GM18907 (cell line): ENCODE results near the gene CUX1.
"Not testable (repeated sequence)": the region's sequence is repeated elsewhere in the genome, so short reads cannot be mapped to it uniquely, and the experiment has no call there.

Source experiments
- ATAC-seq: cut with Tn5 transposase; IDR thresholded peaks from one replicate; pipeline ENCODE4 v1.9.1; 2021; ENCODE audit warnings: mild to moderate bottlenecking, moderate library complexity; ENCODE audit not compliant: unreplicated experiment

The CUX1 gene

GRCh38 chr7:102119213-102119651 lies 301.8 kb downstream of the CUX1 start:
- ATAC-seq: no peak

DNA sequence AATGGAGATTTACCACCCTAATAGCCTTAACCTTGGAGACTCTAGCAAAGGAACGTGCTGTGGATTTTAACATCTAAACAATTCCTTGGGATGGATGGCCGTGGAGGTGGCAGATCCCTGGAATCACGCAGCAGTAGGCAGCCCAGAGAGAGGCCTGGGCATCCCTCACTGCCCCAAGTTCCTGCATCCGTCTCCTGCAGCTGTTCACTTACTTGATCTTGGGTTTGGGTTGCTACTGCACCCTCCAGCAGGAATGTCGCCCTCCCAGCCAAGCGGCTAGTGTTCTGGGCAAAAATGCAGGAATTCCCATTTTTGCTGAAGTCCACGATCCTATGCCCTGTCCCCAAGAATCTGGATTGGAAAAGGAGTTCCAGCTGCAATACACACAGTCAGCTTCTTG lies 302.5 kb downstream of the CUX1 start:
- no peak for ATAC-seq

- ATAC-seq: no peak
Measured at GRCh38 chr7:102120666-102121195, 303.3 kb downstream of the CUX1 start.

- ATAC-seq: no peak
Measured at GRCh38 chr7:102122026-102122425, 304.6 kb downstream of the CUX1 start.

DNA sequence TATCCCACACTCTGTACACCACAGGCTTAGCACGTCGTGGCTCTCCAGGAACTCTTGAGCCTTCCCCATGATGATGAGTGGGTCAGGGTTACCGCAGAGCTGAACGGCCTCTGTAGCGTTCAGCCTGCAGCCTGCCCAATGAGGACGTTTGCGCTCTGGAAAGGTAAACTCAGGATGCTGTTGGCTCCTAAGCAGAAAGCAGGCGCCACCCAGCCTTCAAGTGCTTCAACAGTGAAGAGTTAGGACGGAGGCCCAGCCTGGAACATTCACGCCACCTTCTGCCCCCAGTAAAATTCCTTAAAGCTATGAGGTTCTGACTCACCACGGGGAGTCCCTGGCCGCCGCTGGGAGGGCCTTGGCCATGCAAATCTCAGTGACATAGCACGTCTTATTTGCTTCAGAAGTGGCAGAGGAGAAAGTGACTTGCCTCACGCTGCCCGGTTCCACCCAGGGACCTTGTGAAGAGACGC lies 307.7 kb downstream of the CUX1 start:
- ATAC-seq: no peak

DNA sequence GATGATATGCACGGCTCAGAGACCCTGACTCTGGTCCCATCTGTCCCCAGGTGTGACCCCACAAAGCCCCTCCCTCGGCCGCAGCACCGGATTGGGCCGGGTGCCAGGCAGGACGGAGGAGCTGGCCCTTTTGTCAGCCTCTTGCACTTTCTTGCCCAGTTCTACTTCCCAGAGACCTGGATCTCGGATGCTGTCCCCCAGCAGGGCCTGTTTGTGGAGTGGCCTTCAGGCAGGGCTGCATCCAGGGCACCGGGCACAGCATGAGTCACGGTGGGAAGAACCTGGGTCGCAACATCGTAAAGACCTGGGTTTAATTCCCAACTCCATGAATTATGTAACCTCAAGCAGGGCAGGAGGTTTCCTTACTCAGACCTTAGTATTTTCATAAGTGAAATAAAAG lies 310.9 kb downstream of the CUX1 start:
- no peak for ATAC-seq

- no peak for ATAC-seq
Measured at GRCh38 chr7:102129636-102130370, 312.4 kb downstream of the CUX1 start.

DNA sequence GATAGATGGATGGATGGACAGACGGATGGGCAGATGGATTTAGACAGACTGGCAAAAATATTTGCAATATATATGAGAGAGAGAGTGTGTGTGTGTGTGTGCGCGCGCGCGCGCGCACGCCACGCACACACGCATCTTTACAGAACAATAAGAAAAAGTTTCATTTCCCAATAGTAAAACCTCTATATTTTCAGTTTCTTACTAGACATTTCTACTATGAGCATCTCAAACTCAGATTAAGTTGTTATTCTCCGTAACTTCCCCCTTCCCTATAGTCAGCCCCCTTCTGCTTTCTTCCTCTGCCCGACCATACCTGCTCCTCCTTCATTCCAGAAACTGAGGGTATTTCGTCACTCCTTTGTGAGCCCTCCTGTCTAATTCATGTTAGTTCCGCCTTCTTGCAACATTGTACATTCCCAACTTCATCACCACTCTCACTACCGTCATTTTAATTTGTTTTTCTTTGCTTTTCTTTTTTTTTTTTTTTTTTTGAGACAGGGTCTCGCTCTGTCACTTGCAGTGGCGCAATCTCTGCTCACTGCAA lies 314.9 kb downstream of the CUX1 start:
- ATAC-seq: no peak

DNA sequence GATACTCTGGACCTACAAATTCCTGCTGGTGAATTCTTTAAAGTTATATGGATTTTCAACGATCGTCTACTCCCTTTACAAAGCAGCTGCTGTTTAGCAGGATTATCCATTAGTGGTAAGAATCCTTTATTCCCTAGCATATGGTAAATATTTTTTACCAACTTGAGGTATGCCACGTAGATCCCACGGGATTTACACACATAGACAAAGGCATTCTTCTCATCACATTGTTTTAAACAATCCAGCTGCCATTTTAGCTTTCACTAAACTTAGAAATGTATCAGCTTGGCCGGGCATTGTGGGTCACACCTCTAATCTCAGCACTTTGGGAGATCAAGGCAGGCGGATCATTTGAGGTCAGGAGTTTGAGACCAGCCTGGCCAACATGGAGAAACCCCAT lies 321.2 kb downstream of the CUX1 start:
- no peak for ATAC-seq

DNA sequence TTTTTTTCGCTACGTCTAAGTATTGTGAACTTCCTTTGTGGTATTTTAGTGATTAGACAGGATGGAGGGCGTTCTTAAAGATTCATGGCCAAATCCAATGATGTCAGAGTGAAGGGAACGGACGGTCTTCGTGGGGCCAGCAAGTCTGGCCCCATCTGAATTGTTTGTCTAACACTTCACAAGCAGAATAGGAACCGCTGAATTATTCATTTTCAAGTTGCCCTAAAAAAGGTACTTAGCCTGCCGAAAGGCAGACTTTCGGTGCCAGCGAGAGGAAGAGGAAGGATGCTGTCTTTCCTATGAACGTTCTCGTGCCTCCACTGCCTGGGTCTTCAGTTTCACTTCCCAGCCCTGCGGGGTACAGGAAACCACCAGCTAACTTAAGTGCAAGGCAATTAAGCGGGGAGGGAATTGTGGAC lies 323.5 kb downstream of the CUX1 start:
- ATAC-seq: no peak

DNA sequence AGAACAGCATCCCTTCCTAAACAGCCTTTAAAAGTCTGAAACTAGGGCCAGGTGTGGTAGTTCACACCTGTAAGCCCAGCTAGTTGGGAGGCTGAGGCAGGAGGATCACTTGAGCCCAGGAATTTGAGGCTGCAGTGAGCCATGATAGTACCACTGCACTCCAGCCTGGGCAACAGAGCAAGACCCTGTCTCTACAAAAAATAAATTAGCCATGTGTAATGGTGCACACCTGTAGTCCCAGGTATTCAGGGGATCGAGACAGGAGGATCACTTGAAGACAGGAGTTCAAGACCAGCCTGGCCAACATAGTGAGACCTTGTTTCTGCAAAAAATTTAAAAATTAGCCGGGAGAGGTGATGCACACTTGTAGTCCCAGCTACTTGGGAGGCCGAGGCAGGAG lies 325.0 kb downstream of the CUX1 start:
- ATAC-seq: not testable (repeated sequence)

- ATAC-seq: no peak
Measured at GRCh38 chr7:102146122-102146521, 328.7 kb downstream of the CUX1 start.

- ATAC-seq: no peak
Measured at GRCh38 chr7:102147008-102147407, 329.6 kb downstream of the CUX1 start.

- no peak for ATAC-seq
Measured at GRCh38 chr7:102148799-102149198, 331.4 kb downstream of the CUX1 start.

DNA sequence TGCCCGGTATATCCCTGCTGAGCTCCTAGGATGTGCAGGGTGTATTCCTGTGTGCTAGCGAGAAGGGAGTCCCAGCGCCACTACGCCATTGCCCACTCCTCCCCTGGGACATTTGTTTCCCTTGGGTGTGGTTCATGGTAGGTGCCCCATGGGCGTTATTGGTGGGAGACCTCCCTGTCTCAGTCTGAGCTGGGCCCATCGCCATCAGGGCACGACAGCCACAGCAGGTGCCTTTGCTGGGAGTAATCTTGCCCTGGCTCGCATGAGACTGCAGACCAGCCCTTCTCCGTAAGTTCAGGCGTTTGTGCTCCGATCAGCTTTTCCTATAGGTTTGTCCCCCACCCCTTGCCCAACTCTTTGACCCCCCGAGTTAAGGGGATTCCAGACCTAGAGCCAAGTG lies 332.0 kb downstream of the CUX1 start:
- ATAC-seq: no peak

DNA sequence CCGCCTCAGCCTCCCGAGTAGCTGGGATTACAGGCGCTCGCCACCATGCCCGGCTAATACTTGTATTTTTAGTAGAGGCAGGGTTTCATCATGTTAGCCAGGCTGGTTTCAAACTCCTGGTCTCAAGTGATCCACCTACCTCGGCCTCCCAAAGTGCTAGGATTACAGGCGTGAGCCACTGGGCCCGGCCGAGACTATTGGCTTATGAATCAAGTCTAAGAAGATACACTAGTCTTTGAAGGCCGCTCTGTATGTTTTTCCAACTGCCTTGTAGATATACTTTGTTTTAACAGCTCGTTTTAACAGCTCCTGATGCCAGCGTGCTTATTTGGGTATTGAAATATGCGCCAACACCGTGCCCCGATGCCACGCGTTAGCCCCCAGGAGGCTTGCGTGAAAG lies 332.8 kb downstream of the CUX1 start:
- no peak for ATAC-seq

DNA sequence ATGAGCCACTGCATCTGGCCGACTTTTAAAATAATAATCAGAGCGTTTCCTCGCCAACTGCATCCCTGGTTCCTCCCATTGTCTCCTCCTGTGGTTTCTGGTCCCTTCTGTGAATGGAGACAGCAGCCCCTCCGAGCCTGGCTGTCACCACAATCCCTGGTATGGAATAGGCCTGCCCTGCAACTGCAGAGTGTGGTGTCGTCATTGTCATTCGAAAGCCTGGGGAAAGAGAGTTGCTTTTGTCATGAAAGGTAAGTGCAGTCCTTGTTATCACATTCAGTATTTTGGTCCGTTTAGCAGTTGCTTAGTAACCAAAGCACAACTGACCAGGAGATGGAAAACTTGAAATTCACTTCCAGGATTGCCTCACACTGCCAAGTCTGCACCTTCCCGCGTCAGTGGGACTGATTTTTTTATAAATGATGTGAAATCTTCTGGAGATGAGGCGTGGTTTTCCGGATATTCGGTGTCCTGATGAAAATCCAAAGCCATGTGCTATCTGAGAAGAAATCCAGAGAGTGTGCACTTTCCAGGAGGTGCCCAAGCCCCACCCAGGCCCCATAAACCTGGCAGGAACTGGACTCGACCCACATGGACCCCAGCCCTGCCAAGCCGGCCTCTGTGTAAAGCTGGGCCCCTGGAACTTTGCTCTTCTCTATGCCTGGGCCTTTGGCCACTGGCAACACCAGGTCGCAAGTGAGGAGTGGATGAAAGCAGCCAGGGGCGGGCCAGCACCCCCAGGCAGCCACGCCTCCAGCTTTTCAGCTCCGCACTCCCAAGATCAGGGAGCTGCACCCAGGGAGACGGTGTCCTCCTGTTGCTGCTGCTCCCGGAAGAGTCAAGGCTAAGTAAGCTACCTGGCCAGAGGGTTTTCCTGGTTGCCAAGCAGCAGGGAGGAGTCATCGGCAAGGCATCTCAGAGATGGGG lies 335.5 kb downstream of the CUX1 start:
- ATAC-seq: no peak

DNA sequence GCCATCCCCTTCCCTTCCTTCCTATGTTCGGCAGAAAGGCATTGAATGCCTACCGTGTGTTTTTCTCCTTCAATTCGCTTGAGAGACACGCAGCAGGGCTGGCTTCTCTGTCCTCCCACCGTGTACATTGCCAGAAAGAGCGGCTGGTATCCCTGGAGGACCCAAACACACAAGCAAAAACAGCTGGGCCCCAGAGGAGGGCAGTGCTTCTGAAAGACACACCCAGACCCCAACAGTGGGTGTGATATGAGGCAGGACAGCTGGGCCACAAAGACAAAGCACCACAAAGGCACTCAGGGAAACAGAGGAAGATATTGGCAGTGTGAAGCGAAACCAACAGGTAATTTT lies 336.1 kb downstream of the CUX1 start:
- ATAC-seq: no peak

DNA sequence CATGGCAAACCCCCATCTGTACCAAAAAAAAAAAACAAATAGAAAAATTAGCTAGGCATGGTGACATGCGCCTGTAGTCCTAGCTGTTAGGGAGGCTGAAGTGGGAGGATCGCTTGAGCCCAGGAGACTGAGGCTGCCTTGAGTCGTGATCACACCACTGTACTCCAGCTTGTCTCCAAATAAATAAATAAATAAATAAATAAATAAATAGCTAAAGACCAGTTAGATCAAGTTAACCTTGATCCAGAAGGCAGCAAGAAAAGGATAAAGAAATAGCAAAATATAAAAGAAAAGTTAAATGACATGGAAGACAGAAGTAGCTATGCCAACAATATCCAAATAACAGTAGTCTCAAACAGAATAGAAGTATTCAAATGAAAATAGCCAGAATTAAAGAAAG lies 337.0 kb downstream of the CUX1 start:
- ATAC-seq: no peak

- ATAC-seq: no peak
Measured at GRCh38 chr7:102155821-102156441, 338.5 kb downstream of the CUX1 start.

DNA sequence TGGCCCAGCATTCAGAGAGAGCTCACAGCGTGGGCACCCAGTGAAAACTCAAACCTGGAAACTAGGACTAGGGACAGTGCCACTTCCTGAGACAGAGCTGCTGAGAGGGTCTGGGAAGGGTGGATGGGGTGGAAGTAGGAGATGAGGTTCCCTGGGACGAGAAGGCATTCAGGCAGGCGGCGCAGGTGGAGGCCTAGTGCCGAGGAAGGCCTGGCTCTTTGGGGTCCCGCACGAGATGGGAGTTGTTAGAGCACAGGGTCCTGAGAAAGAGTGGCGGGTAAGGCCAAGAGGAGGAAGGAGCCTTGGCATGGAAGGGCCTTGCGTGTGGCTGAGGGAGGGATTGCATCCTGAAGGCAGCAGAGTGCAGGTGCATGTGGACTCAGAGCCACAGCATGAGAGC lies 339.4 kb downstream of the CUX1 start:
- no peak for ATAC-seq
